SK-MEL-5 (cell line): ENCODE data around the gene FCN3. TPM values are rescaled to one million over a fixed set of nuclear protein-coding genes. Genes with fewer than 3 reads are reported as not detected.
"Not testable (repeated sequence)": the region's sequence is repeated elsewhere in the genome, so short reads cannot be mapped to it uniquely, and the experiment has no call there.

Experiments used
- DNase-seq: peaks from one replicate; pipeline ENCODE4 v3.0.0-alpha.2; 2016; ENCODE audit warnings: low read depth, low spot score
- in situ Hi-C: cut with HindIII; loops from 2 replicates; pipeline ENCODE4 v1.10.0; 2016; ENCODE audit warnings: low sequenced_read_pairs, high pct_unique_total_duplicates, low pct_unique_long_range_greater_than_20kb
- total RNA-seq: library from RNA; depleted of rRNA; stranded (reverse); fragments of >200 nt; shearing (Covaris generic); gene quantifications from 2 replicates; pipeline ENCODE4 v1.2.3, GENCODE V29; 2014

The FCN3 gene
- total RNA-seq, 1 experiment from 2014 or later = not detected

- DNase-seq, in situ Hi-C loops: not testable (repeated sequence)
Measured at GRCh38 chr1:27384797-27385196, 10.2 kb upstream of the FCN3 start.

- DNase-seq = no peak
- in situ Hi-C loops = no loop called here
Measured at GRCh38 chr1:27383661-27384060, 9.0 kb upstream of the FCN3 start.

GRCh38 chr1:27383039-27383605 lies 8.5 kb upstream of the FCN3 start, which contains the start of gene CD164L2:
TSS of gene CD164L2 (minus strand) at chr1:27383333. CDS start at chr1:27383239, 94 bp downstream.
- in situ Hi-C loops = no loop called here

GRCh38 chr1:27381969-27382762 lies 7.5 kb upstream of the FCN3 start:
- in situ Hi-C loops = no loop called here
- no peak for DNase-seq

More at GRCh38 chr1:27383039-27383605, 8.5 kb upstream of the FCN3 start, which contains the start of gene CD164L2:
- no peak for DNase-seq

GRCh38 chr1:27380766-27381733 lies 6.4 kb upstream of the FCN3 start:
- in situ Hi-C loops = no loop called here
- DNase-seq = no peak

GRCh38 chr1:27380224-27380623 lies 5.6 kb upstream of the FCN3 start:
- DNase-seq = no peak
- in situ Hi-C loops = no loop called here

- no peak for DNase-seq
Measured at GRCh38 chr1:27379564-27380122, 5.0 kb upstream of the FCN3 start.

GRCh38 chr1:27377760-27378495 lies 3.3 kb upstream of the FCN3 start:
- no peak for DNase-seq
- in situ Hi-C loops = no loop called here

More at GRCh38 chr1:27379564-27380122, 5.0 kb upstream of the FCN3 start:
- in situ Hi-C loops = no loop called here

GRCh38 chr1:27372808-27373690 lies 1.6 kb downstream of the FCN3 start:
- peak; percentile 26 for DNase-seq
- in situ Hi-C loops = no loop called here

GRCh38 chr1:27372022-27372807 lies 2.4 kb downstream of the FCN3 start:
- DNase-seq = no peak
- in situ Hi-C loops = no loop called here

- in situ Hi-C loops = no loop called here
Measured at GRCh38 chr1:27368869-27369582, 5.6 kb downstream of the FCN3 start.

GRCh38 chr1:27367160-27367650 lies 7.4 kb downstream of the FCN3 start:
- in situ Hi-C loops = no loop called here
- DNase-seq = no peak

More at GRCh38 chr1:27368869-27369582, 5.6 kb downstream of the FCN3 start:
- peak; percentile 45 for DNase-seq

- peak; percentile 80 for DNase-seq
Measured at GRCh38 chr1:27366411-27367159, 8.0 kb downstream of the FCN3 start, which contains the start of gene MAP3K6. TSS of gene MAP3K6 (minus strand) at chr1:27366961. CDS start at chr1:27366597, 364 bp downstream.

GRCh38 chr1:27366113-27366410 lies 8.6 kb downstream of the FCN3 start:
- in situ Hi-C loops = no loop called here
- peak; percentile 69 for DNase-seq

More at GRCh38 chr1:27366411-27367159, 8.0 kb downstream of the FCN3 start, which contains the start of gene MAP3K6:
- in situ Hi-C loops = no loop called here
